ENCODE measurements around the gene TNNI2. TPM values are rescaled to one million over a fixed set of nuclear protein-coding genes. Genes with fewer than 3 reads are reported as not detected.

Gene TNNI2
- total RNA-seq, 1 experiment from 2014 or later: 0.55 TPM

- H3K4me1 ChIP-seq (ENCODE audit: insufficient read depth, low read length): peaks cover 6% of the 10 kb centered on the region
Measured at GRCh38 chr11:1839204-1839923, 583 bp downstream of the TNNI2 start.

GRCh38 chr11:1839924-1840779, 1.4 kb downstream of the TNNI2 start:
- no peaks in the 10 kb centered on the region for H3K4me1 ChIP-seq (ENCODE audit: insufficient read depth, low read length)
- BruUV-seq (replicated peaks): no TSS peak
- TF ChIP-seq EZH2phosphoT487 (IDR thresholded peaks at IDR 0.05; ENCODE audit: borderline replicate concordance, low read length) (no peak), EZH2 (IDR thresholded peaks at IDR 0.05; ENCODE audit: low read length, unreplicated experiment) (no peak), CTCF (conservative IDR thresholded peaks at IDR 0.05; ENCODE audit: low read depth, low read length) (no peak)
- DNase-seq (no peak), ATAC-seq (no peak)
- H3K79me2 ChIP-seq (ENCODE audit: low read length): no peaks in the 10 kb centered on the region
- no peaks in the 10 kb centered on the region for H4K20me1 ChIP-seq (ENCODE audit: low read length)
- H3K27ac ChIP-seq (ENCODE audit: low read length): no peak overlapping the region
- H3K36me3 ChIP-seq (ENCODE audit: low read depth, low read length): no peaks in the 10 kb centered on the region
- no peaks in the 10 kb centered on the region for H3K9me2 ChIP-seq (replicated peaks; ENCODE audit: low read length)
- no peaks in the 10 kb centered on the region for H3F3A ChIP-seq (ENCODE audit: low read length, unreplicated experiment)
- CTCF ChIA-PET: interaction anchor here (0.6 kb wide), 1 partner anchor 36 kb away, joined by 10 read pairs; no protein-coding TSS in a partner anchor
- POLR2A ChIA-PET (ENCODE audit: unreplicated experiment): no interaction called here
- intact Hi-C loops (cut with micrococcal nuclease): loop anchor here (10.0 kb wide), 1 partner anchor 315 kb away; no protein-coding TSS in a partner anchor
- H3K9me3 ChIP-seq (ENCODE audit: low read length): no peaks in the 10 kb centered on the region
- no peak overlapping the region for H3K4me2 ChIP-seq (ENCODE audit: low read length)
- H3K9ac ChIP-seq (ENCODE audit: low read length): no peak overlapping the region
- H3K4me3 ChIP-seq (ENCODE audit: low read length): no peak overlapping the region
- no peaks in the 10 kb centered on the region for H3K27me3 ChIP-seq (ENCODE audit: low read length)
- no peak overlapping the region for H2AFZ ChIP-seq (ENCODE audit: low read length)

More at GRCh38 chr11:1839204-1839923, 583 bp downstream of the TNNI2 start:
- Histone ChIP-seq H3K36me3 (ENCODE audit: low read depth, low read length) (no peaks in the 10 kb centered on the region), H2AFZ (ENCODE audit: low read length) (no peak overlapping the region), H3F3A (ENCODE audit: low read length, unreplicated experiment) (no peaks in the 10 kb centered on the region), H4K20me1 (ENCODE audit: low read length) (no peaks in the 10 kb centered on the region), H3K79me2 (ENCODE audit: low read length) (no peaks in the 10 kb centered on the region), H3K27ac (ENCODE audit: low read length) (no peak overlapping the region), H3K9ac (ENCODE audit: low read length) (no peak overlapping the region), H3K4me2 (ENCODE audit: low read length) (no peak overlapping the region), H3K4me3 (ENCODE audit: low read length) (no peak overlapping the region), H3K9me3 (ENCODE audit: low read length) (no peaks in the 10 kb centered on the region), H3K27me3 (ENCODE audit: low read length) (no peaks in the 10 kb centered on the region), H3K9me2 (replicated peaks; ENCODE audit: low read length) (no peaks in the 10 kb centered on the region)
- CTCF ChIA-PET: interaction anchor here (0.6 kb wide), 1 partner anchor 37 kb away, joined by 10 read pairs; no protein-coding TSS in a partner anchor
- ATAC-seq: no peak
- DNase-seq: no peak
- no peak for TF ChIP-seq EZH2phosphoT487 (IDR thresholded peaks at IDR 0.05; ENCODE audit: borderline replicate concordance, low read length)
- no peak for TF ChIP-seq CTCF (conservative IDR thresholded peaks at IDR 0.05; ENCODE audit: low read depth, low read length)
- TF ChIP-seq EZH2 (IDR thresholded peaks at IDR 0.05; ENCODE audit: low read length, unreplicated experiment): no peak
- no TSS peak for BruUV-seq (replicated peaks)
- intact Hi-C loops (cut with micrococcal nuclease): loop anchor here (10.0 kb wide), 1 partner anchor 315 kb away; no protein-coding TSS in a partner anchor
- POLR2A ChIA-PET (ENCODE audit: unreplicated experiment): no interaction called here

Data from PC-3 (cell line).